Fibroblast of pulmonary artery (primary cell): ENCODE data around the gene CHD1L.
"Not testable (repeated sequence)": the region's sequence is repeated elsewhere in the genome, so short reads cannot be mapped to it uniquely, and the experiment has no call there.

Experiments used
- DNase-seq: peaks from one replicate; pipeline ENCODE4 v3.0.0-alpha.2; 2010; ENCODE audit warnings: low read depth
- H3K4me3 ChIP-seq: replicated peaks from 2 replicates; pipeline ENCODE4 v1.5.1; 2011; ENCODE audit warnings: low read depth, mild to moderate bottlenecking, control low read depth, low read length, moderate library complexity
- TF ChIP-seq, protein P1 (sequence below): IDR thresholded peaks from 2 replicates; pipeline ENCODE4 v1.5.1; 2011; ENCODE audit warnings: mild to moderate bottlenecking, control low read depth, low read length, inconsistent platforms; ENCODE audit errors: missing control alignments

The CHD1L gene

DNA sequence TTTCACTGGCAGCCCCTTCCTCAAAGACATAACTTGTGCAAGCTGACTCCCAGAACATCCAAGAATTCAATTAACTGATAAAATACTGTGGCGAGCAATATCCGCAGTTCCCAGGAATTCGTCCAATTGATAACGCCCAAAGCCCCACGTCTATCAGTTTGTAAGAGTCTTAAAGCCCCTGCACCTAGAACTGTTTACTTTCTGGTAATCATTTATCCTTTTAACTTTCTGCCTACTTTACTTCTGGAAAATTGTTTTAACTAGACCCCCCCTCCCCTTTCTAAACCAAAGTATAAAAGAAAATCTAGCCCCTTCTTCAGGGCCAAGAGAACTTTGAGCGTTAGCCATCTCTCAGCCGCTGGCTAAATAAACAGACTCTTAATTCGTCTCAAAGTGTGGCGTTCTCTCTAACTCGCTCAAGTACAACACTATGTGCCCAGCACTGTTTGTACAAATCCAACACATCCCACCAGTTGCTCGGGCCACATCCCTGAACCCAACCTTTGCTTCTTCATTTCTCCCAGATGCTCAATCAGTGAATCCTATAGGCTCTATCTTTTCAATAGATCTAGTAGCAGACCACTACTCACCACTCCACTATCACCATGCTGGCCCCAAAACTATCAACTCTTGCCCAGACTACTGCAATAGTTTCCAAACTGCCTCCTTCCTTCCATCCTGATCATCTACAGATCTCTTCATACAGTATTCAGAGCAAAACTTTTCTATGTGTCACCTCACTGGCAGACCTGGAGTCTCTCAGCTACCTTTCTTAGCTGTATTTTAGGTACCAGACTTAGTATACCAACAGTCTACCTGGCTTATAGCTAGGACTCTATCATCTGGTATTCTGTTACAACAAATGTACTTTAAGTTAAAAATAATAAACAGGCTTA lies 3.3 kb upstream of the CHD1L start:
- H3K4me3 ChIP-seq = no peak overlapping the region
- TF ChIP-seq, protein P1, sequence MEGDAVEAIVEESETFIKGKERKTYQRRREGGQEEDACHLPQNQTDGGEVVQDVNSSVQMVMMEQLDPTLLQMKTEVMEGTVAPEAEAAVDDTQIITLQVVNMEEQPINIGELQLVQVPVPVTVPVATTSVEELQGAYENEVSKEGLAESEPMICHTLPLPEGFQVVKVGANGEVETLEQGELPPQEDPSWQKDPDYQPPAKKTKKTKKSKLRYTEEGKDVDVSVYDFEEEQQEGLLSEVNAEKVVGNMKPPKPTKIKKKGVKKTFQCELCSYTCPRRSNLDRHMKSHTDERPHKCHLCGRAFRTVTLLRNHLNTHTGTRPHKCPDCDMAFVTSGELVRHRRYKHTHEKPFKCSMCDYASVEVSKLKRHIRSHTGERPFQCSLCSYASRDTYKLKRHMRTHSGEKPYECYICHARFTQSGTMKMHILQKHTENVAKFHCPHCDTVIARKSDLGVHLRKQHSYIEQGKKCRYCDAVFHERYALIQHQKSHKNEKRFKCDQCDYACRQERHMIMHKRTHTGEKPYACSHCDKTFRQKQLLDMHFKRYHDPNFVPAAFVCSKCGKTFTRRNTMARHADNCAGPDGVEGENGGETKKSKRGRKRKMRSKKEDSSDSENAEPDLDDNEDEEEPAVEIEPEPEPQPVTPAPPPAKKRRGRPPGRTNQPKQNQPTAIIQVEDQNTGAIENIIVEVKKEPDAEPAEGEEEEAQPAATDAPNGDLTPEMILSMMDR = no peak
- DNase-seq = no peak

DNA sequence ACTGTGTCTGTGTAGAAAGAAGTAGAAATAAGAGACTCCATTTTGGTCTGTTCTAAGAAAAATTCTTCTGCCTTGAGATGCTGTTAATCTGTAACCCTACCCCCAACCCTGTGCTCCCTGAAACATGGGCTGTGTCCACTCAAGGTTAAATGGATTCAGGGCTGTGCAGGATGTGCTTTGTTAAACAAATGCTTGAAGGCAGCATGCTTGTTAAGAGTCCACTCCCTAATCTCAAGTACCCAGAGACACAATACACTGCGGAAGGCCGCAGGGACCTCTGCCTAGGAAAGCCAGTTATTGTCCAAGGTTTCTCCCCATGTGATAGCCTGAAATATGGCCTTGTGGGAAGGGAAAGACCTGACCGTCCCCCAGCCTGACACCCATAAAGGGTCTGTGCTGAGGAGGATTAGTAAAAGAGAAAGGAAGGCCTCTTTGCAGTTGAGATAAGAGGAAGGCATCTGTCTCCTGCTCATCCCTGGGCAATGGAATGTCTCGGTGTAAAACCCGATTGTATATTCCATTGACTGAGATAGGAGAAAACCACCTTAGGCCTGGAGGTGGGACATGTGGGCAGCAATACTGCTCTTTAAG lies 2.3 kb upstream of the CHD1L start:
- not testable (repeated sequence) for DNase-seq, H3K4me3 ChIP-seq

DNA sequence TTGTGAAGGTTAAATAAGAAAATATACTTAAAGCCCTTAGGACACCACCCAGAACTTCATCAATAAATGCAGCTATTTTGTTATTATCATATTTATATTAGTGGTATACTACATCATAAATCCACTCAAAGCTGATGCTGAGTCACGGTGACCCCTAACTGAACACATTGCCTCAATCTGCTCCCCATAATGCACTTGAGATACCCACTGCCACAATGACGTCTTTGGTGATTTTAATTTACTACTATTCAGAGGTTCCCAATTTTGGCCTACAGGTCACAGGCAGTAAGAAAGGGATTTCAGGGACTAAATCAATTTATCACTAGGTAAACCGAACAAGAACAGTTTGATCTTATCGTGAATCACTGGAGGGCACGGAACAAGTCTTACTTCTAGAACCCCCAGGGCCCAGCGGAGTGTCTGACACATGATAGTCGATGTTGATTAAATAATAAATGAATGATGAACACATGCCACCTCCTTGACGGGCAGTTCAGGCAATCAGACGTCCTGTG lies 493 bp upstream of the CHD1L start:
- H3K4me3 ChIP-seq = peak overlapping the region; percentile 15
- TF ChIP-seq, protein P1 = no peak
- no peak for DNase-seq

DNA sequence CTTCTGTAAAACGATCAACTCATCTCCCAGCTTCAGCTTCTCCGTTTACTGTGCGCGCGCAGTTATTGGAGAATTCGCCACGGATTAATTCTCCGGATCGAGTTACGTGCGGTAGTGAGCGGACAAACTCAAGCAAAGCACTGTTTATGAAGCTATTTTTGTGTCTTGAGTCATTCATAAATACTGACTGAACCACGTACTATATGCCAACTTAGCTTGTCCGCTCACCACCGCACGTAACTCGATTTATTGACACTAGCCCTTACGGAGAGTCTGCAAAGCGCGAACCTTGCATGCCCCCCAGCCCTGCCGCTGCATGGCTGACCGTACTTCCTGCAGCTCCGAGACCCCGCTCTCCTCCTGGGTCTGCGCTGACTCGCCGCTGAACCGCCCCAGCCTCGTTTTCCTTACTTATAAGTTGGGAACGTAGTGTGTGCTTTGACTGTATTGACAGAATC lies 773 bp downstream of the CHD1L start:
- TF ChIP-seq, protein P1 = no peak
- no peak for DNase-seq
- peak overlapping the region; percentile 85 for H3K4me3 ChIP-seq

DNA sequence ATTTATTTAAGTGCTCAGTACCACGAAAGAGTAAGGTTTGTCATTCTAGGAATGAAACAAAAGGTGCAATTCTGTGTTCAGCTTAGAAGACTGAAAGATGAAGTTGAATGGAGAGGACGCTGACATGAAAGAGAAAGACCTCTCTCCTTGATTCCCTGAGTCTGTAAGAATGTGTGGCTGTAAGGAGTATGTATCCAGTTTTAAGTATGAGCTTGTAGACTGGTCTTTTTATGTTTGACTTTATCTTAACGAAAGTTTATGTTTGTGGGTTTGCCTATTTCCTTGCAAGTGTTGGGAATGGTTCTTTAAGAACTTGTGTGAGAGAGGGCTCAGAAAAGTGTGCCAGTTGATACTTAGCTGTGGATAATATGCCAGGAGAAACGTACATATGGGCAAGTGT lies 1.4 kb downstream of the CHD1L start:
- no peak for DNase-seq
- H3K4me3 ChIP-seq = peak overlapping the region; percentile 85
- TF ChIP-seq, protein P1 = no peak

DNA sequence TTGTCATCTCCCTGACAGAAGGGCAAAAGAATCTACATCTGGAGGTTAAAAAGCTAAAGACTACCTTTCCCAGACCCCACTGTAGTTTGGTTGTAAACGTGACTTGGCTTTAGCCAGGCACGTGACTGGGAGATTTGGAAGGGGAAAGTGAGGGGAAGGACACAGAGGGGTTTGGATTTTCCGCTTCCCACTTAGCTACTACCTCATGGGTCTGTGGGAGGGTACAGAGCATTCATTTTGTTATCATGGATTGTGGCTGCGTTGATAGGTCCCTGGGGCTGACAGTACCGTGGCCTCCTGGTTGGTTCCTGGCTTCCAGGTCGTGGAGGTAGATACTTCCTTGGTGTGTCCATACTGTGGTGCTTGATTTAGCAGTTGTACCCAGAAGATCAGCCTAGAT lies 2.6 kb downstream of the CHD1L start:
- TF ChIP-seq, protein P1 = no peak
- no peak for DNase-seq
- H3K4me3 ChIP-seq = no peak overlapping the region

DNA sequence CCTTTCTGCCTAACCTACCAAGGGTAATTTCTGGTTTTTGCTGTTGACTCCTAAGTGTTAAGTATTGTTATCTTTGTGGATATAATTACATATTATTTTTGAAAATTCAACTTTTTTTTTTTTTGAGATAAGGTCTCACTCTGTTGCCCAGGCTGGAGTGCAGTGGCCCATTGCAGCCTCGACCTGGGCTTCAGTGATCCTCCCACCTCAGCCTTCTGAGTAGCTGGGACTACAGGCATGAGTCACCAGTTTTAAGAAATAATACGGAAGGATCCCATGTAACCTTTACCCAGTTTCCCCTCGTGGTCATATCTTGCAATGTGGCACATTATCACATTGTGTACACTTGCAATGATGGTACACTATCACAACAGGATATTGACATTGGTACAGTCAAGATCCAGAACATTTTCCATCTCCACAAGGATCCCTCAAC lies 3.1 kb downstream of the CHD1L start:
- no peak overlapping the region for H3K4me3 ChIP-seq
- TF ChIP-seq, protein P1 = no peak
- peak; percentile 14 for DNase-seq
